ENCODE data around the gene EPOP. TPM values are rescaled to one million over a fixed set of nuclear protein-coding genes. Genes with fewer than 3 reads are reported as not detected.

Gene EPOP
- total and polyA plus RNA-seq, 2 of the 13 experiments (the other 11 are each of a cell fraction or from before 2014, with no cell fraction given): 14.7 to 37.8 TPM

- no peak for TF ChIP-seq RARA (CRISPR knock-in tag; IDR thresholded peaks at IDR 0.05)
- no peak for TF ChIP-seq FOSL1 (CRISPR knock-in tag; IDR thresholded peaks at IDR 0.05; ENCODE audit: borderline replicate concordance)
- TF ChIP-seq ZNF558 (CRISPR knock-in tag; IDR thresholded peaks at IDR 0.05; ENCODE audit: borderline replicate concordance): no peak; the same call in 1 of the 2 replicates
- TF ChIP-seq MYPOP (CRISPR knock-in tag; IDR thresholded peaks at IDR 0.05): no peak
- TF ChIP-seq MTF2 (CRISPR knock-in tag; IDR thresholded peaks at IDR 0.05; ENCODE audit: borderline replicate concordance): no peak
- TF ChIP-seq ZNF33B (CRISPR knock-in tag; IDR thresholded peaks at IDR 0.05): no peak
- TF ChIP-seq ZNF256 (CRISPR knock-in tag; conservative IDR thresholded peaks at IDR 0.05): no peak
- no peak for TF ChIP-seq MBNL3 (CRISPR knock-in tag; conservative IDR thresholded peaks at IDR 0.05)
- no peak for TF ChIP-seq ZMAT5 (CRISPR knock-in tag; IDR thresholded peaks at IDR 0.05; ENCODE audit: borderline replicate concordance, low read depth)
- TF ChIP-seq, protein P1, sequence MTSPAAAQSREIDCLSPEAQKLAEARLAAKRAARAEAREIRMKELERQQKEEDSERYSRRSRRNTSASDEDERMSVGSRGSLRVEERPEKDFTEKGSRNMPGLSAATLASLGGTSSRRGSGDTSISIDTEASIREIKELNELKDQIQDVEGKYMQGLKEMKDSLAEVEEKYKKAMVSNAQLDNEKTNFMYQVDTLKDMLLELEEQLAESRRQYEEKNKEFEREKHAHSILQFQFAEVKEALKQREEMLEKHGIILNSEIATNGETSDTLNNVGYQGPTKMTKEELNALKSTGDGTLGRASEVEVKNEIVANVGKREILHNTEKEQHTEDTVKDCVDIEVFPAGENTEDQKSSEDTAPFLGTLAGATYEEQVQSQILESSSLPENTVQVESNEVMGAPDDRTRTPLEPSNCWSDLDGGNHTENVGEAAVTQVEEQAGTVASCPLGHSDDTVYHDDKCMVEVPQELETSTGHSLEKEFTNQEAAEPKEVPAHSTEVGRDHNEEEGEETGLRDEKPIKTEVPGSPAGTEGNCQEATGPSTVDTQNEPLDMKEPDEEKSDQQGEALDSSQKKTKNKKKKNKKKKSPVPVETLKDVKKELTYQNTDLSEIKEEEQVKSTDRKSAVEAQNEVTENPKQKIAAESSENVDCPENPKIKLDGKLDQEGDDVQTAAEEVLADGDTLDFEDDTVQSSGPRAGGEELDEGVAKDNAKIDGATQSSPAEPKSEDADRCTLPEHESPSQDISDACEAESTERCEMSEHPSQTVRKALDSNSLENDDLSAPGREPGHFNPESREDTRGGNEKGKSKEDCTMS (CRISPR knock-in tag; conservative IDR thresholded peaks at IDR 0.05): no peak
- TF ChIP-seq ZBTB8A (CRISPR knock-in tag; IDR thresholded peaks at IDR 0.05; ENCODE audit: borderline replicate concordance, low read depth): no peak
- TF ChIP-seq PHF5A (CRISPR knock-in tag; IDR thresholded peaks at IDR 0.05; ENCODE audit: low read depth, unreplicated experiment): no peak
- TF ChIP-seq ZNF121 (CRISPR knock-in tag; IDR thresholded peaks at IDR 0.05): no peak
- TF ChIP-seq RFX3 (CRISPR knock-in tag; IDR thresholded peaks at IDR 0.05): no peak
- no peak for TF ChIP-seq MAFG (CRISPR knock-in tag; IDR thresholded peaks at IDR 0.05)
- TF ChIP-seq ZSCAN25 (CRISPR knock-in tag; IDR thresholded peaks at IDR 0.05): no peak
- TF ChIP-seq GATA4 (IDR thresholded peaks at IDR 0.05; ENCODE audit: borderline replicate concordance, low read depth): no peak
- TF ChIP-seq ZNF414 (CRISPR knock-in tag; IDR thresholded peaks at IDR 0.05): no peak
- TF ChIP-seq, protein P2, sequence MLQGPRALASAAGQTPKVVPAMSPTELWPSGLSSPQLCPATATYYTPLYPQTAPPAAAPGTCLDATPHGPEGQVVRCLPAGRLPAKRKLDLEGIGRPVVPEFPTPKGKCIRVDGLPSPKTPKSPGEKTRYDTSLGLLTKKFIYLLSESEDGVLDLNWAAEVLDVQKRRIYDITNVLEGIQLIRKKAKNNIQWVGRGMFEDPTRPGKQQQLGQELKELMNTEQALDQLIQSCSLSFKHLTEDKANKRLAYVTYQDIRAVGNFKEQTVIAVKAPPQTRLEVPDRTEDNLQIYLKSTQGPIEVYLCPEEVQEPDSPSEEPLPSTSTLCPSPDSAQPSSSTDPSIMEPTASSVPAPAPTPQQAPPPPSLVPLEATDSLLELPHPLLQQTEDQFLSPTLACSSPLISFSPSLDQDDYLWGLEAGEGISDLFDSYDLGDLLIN (CRISPR knock-in tag; IDR thresholded peaks at IDR 0.05; ENCODE audit: borderline replicate concordance): no peak
Measured at GRCh38 chr17:38706505-38707216, 31.9 kb upstream of the EPOP start (continued).
